Measurements from ENCODE around the gene TFCP2. TPM values are rescaled to one million over a fixed set of nuclear protein-coding genes. Genes with fewer than 3 reads are reported as not detected.

The TFCP2 gene
- polyA plus RNA-seq, 1 donor (not counting 4 experiments of a cell fraction or from before 2014, with no cell fraction given), result 27.2 TPM

DNA sequence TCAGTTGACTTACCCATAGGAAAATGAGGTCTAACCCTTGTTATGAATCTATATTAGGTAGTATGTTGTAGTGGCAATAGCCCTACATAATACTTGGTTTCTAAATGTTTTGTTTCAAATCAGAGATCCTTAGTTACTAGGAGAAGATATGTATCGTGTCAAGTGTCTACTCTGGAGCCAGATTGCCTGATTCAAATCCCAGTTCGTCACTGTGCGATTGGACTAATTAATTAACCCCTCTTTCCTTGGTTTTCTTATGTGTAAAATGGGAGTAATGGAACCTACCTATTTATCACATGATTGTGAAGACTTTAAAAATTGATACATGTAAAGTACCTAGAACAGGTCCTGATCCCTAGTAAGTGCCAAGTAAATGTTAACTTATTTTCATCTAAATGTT is 123.4 kb downstream of the TFCP2 start:
- Histone ChIP-seq H4K20me1 (ENCODE audit: control insufficient read depth, extremely low read depth, insufficient read depth, low read length) (no peaks in the 10 kb centered on the region), H3K27me3 (ENCODE audit: control insufficient read depth, extremely low read depth, insufficient read depth, low read length) (no peaks in the 10 kb centered on the region), H3K4me1 (ENCODE audit: control insufficient read depth, extremely low read depth, insufficient read depth, low read length) (peaks cover 19% of the 10 kb centered on the region), H3K79me2 (ENCODE audit: control insufficient read depth, insufficient read depth, low read length) (peaks cover 18% of the 10 kb centered on the region), H3K4me2 (ENCODE audit: control insufficient read depth, extremely low read depth, insufficient read depth, low read depth, low read length) (peak overlapping the region; percentile 100), H3K9me1 (ENCODE audit: control insufficient read depth, extremely low read depth, insufficient read depth, low read length) (no peaks in the 10 kb centered on the region), H3K27ac (ENCODE audit: control insufficient read depth, insufficient read depth, low read length) (peak overlapping the region; percentile 8), H3K9ac (ENCODE audit: control insufficient read depth, extremely low read depth, insufficient read depth, low read length) (peak overlapping the region; percentile 75), H3K4me3 (ENCODE audit: control insufficient read depth in 2 of 3, extremely low read depth in 1 of 3, insufficient read depth in 2 of 3, low read depth in 1 of 3, low read length in 3 of 3) (peak overlapping the region; percentile 76 to 96 (median 79)), H3K9me3 (ENCODE audit: control insufficient read depth, low read depth, low read length) (no peaks in the 10 kb centered on the region), H2AFZ (ENCODE audit: control insufficient read depth, low read length) (no peak overlapping the region), H3K36me3 (ENCODE audit: control insufficient read depth in 2 of 2, extremely low read depth in 1 of 2, insufficient read depth in 2 of 2, low read length in 2 of 2) (peaks cover 4 to 9% of the 10 kb centered on the region in 2 experiments)
- no peak for FAIRE-seq
- TF ChIP-seq, protein P1, sequence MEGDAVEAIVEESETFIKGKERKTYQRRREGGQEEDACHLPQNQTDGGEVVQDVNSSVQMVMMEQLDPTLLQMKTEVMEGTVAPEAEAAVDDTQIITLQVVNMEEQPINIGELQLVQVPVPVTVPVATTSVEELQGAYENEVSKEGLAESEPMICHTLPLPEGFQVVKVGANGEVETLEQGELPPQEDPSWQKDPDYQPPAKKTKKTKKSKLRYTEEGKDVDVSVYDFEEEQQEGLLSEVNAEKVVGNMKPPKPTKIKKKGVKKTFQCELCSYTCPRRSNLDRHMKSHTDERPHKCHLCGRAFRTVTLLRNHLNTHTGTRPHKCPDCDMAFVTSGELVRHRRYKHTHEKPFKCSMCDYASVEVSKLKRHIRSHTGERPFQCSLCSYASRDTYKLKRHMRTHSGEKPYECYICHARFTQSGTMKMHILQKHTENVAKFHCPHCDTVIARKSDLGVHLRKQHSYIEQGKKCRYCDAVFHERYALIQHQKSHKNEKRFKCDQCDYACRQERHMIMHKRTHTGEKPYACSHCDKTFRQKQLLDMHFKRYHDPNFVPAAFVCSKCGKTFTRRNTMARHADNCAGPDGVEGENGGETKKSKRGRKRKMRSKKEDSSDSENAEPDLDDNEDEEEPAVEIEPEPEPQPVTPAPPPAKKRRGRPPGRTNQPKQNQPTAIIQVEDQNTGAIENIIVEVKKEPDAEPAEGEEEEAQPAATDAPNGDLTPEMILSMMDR (optimal IDR thresholded peaks at IDR 0.05 in 1 of 3, IDR thresholded peaks at IDR 0.05 in 1 of 3, conservative IDR thresholded peaks at IDR 0.05 in 1 of 3; ENCODE audit: extremely low read depth in 1 of 3, insufficient read depth in 2 of 3, low read length in 3 of 3), result no peak
- no peak for TF ChIP-seq EZH2 (IDR thresholded peaks at IDR 0.05; ENCODE audit: low read length)
- DNase-seq (ENCODE audit: low read depth, low spot score), result no peak
- dilution Hi-C loops (cut with MboI; ENCODE audit: extremely low pct_ligation_motif_present, low sequenced_read_pairs), result no loop called here

DNA sequence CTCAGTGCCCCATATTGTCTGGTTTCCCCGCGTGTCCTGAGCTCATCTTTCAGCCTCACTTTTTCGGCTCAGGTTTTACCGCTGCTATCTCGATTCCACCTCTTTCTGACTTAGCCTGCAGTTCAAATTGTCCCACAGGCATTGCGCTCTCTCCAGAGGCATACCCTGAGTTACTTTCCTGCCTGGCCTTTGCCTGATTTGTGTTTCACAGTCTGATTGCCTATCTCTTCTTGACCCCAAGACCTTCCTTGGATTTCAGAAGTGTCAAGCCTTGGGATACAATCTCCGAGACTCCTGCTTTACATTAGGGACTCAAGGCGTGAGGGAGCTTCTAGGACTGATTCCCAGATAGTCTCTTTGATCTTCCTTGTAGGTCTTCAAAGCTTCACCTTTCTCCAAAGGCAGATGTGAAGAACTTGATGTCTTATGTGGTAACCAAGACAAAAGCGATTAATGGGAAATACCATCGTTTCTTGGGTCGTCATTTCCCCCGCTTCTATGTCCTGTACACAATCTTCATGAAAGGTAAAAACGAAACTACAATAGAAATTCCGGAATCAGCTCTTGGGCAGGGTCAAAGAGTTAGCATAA is 124.2 kb downstream of the TFCP2 start:
- Histone ChIP-seq H3K4me1 (ENCODE audit: control insufficient read depth, extremely low read depth, insufficient read depth, low read length) (peaks cover 19% of the 10 kb centered on the region), H3K9me3 (ENCODE audit: control insufficient read depth, low read depth, low read length) (no peaks in the 10 kb centered on the region), H3K4me3 (ENCODE audit: control insufficient read depth in 2 of 3, extremely low read depth in 1 of 3, insufficient read depth in 2 of 3, low read depth in 1 of 3, low read length in 3 of 3) (peak overlapping the region; percentile 76 to 96 (median 79)), H3K27me3 (ENCODE audit: control insufficient read depth, extremely low read depth, insufficient read depth, low read length) (no peaks in the 10 kb centered on the region), H3K79me2 (ENCODE audit: control insufficient read depth, insufficient read depth, low read length) (peaks cover 18% of the 10 kb centered on the region), H2AFZ (ENCODE audit: control insufficient read depth, low read length) (peak overlapping the region; percentile 81), H3K9me1 (ENCODE audit: control insufficient read depth, extremely low read depth, insufficient read depth, low read length) (no peaks in the 10 kb centered on the region), H3K27ac (ENCODE audit: control insufficient read depth, insufficient read depth, low read length) (peak overlapping the region; percentile 77), H3K4me2 (ENCODE audit: control insufficient read depth, extremely low read depth, insufficient read depth, low read depth, low read length) (peak overlapping the region; percentile 100), H4K20me1 (ENCODE audit: control insufficient read depth, extremely low read depth, insufficient read depth, low read length) (no peaks in the 10 kb centered on the region), H3K36me3 (ENCODE audit: control insufficient read depth in 2 of 2, extremely low read depth in 1 of 2, insufficient read depth in 2 of 2, low read length in 2 of 2) (peaks cover 0 to 9% of the 10 kb centered on the region in 2 experiments), H3K9ac (ENCODE audit: control insufficient read depth, extremely low read depth, insufficient read depth, low read length) (peak overlapping the region; percentile 75)
- no peak for FAIRE-seq
- DNase-seq (ENCODE audit: low read depth, low spot score), result no peak
- TF ChIP-seq EZH2 (IDR thresholded peaks at IDR 0.05; ENCODE audit: low read length), result no peak
- TF ChIP-seq, protein P1 (optimal IDR thresholded peaks at IDR 0.05 in 1 of 3, IDR thresholded peaks at IDR 0.05 in 1 of 3, conservative IDR thresholded peaks at IDR 0.05 in 1 of 3; ENCODE audit: extremely low read depth in 1 of 3, insufficient read depth in 2 of 3, low read length in 3 of 3), result no peak
- dilution Hi-C loops (cut with MboI; ENCODE audit: extremely low pct_ligation_motif_present, low sequenced_read_pairs), result no loop called here
